ENCODE data around the gene MAP7D1. TPM values are rescaled to one million over a fixed set of nuclear protein-coding genes. Genes with fewer than 3 reads are reported as not detected.
"Not testable (repeated sequence)": the region's sequence is repeated elsewhere in the genome, so short reads cannot be mapped to it uniquely, and the experiment has no call there.

Gene MAP7D1
- total RNA-seq, 1 donor from 2014 or later = 172 TPM

DNA sequence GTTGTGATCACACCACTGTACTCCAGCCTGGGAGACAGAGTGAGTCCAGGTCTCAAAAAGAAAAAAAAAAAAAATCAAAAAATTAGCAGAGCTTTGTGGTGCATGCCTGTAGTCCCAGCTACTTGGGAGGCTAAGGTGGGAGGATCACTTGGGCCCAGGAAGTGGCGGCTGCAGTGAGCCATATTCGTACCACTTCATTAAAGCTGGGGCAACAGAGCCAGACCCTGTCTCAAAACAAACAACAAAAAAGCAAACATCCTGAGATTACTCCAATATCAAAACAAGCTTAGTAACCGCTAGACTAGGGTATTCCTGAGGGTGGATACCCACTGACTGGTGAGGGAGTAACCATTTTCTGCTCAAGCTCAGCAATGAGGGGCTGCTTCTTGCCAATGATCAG, 55.3 kb downstream of the MAP7D1 start:
- H3K4me1 Mint-ChIP-seq (ENCODE audit: low read depth) = peaks cover 12% of the 10 kb centered on the region
- no peak overlapping the region for H3K27ac Mint-ChIP-seq
- no peak overlapping the region for H3K4me3 Mint-ChIP-seq (ENCODE audit: low read depth)
- no peaks in the 10 kb centered on the region for H3K36me3 Mint-ChIP-seq (ENCODE audit: low read depth)
- intact Hi-C loops (cut with micrococcal nuclease) = no loop called here
- no peaks in the 10 kb centered on the region for H3K9me3 Mint-ChIP-seq
- DNase-seq (ENCODE audit: low spot score) = no peak
- H3K27me3 Mint-ChIP-seq (ENCODE audit: low read depth) = no peaks in the 10 kb centered on the region

DNA sequence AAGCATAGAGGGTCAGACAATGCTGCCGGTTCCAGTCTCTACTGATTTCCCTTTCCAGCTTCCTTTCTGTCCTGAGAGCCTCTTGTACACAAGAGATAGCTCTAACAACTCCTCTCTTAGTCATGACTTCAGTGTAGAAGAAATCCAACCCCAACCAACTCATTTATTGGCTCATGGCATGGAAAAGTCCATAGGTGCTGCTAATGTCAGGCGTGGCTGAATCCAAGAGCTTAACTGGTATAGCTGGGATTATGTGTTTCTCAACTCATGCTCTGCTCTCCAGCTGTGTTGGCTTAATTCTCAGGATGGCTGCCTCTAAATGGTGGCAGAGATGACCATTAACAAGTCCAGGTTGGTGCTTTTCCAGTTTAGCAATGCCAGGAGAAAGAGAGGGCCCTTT, 55.9 kb downstream of the MAP7D1 start:
- Mint-ChIP-seq H3K36me3 (ENCODE audit: low read depth) (no peaks in the 10 kb centered on the region), H3K27ac (no peak overlapping the region), H3K27me3 (ENCODE audit: low read depth) (no peaks in the 10 kb centered on the region), H3K4me3 (ENCODE audit: low read depth) (no peak overlapping the region), H3K4me1 (ENCODE audit: low read depth) (peaks cover 9% of the 10 kb centered on the region), H3K9me3 (no peaks in the 10 kb centered on the region)
- DNase-seq (ENCODE audit: low spot score) = no peak
- intact Hi-C loops (cut with micrococcal nuclease) = no loop called here

DNA sequence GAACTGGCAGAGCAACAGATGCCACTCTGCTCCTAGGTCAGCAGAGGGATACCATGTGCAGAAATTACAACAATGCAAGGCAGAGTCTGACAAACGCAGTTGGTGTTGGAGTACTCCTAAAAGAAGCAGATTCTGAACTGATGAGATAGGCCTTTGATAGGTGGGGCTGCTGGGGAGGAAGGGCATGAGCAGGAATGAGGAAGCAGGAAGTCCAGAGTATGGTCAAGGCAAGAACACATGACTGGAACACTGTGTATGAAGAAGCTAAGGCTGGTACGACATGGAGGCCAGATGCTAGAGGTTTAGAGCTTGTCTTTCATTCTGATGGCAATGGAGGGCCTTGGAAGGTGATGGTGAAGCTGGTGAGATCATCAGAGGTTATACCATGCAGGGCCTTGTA, 56.8 kb downstream of the MAP7D1 start:
- intact Hi-C loops (cut with micrococcal nuclease) = no loop called here
- no peaks in the 10 kb centered on the region for H3K27me3 Mint-ChIP-seq (ENCODE audit: low read depth)
- H3K4me1 Mint-ChIP-seq (ENCODE audit: low read depth) = peaks cover 3% of the 10 kb centered on the region
- no peak for DNase-seq (ENCODE audit: low spot score)
- H3K4me3 Mint-ChIP-seq (ENCODE audit: low read depth) = no peak overlapping the region
- H3K9me3 Mint-ChIP-seq = no peaks in the 10 kb centered on the region
- no peak overlapping the region for H3K27ac Mint-ChIP-seq
- no peaks in the 10 kb centered on the region for H3K36me3 Mint-ChIP-seq (ENCODE audit: low read depth)

DNA sequence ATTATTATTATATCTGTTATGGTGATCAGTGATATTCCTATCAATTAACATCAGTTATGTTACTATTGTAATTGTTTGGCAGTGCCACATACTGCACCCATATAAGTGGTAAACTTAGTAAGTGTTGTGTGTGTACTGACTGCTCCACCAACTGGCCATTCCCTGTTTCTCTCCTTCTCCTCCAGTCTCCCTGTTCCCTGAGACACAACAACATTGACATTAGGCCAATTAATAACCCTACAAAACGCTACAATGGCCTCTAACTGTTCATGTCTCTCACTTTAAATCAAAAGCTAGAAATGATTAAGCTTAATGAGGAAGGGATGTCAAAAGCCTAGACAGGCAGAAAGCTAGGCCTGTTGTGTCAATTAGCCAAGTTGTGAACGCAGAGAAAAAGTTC, 61.7 kb downstream of the MAP7D1 start:
- intact Hi-C loops (cut with micrococcal nuclease) = no loop called here
- Mint-ChIP-seq H3K4me3 (ENCODE audit: low read depth) (no peak overlapping the region), H3K9me3 (no peaks in the 10 kb centered on the region), H3K27ac (no peak overlapping the region), H3K36me3 (ENCODE audit: low read depth) (no peaks in the 10 kb centered on the region), H3K27me3 (ENCODE audit: low read depth) (no peaks in the 10 kb centered on the region), H3K4me1 (ENCODE audit: low read depth) (peaks cover 1% of the 10 kb centered on the region)
- no peak for DNase-seq (ENCODE audit: low spot score)

DNA sequence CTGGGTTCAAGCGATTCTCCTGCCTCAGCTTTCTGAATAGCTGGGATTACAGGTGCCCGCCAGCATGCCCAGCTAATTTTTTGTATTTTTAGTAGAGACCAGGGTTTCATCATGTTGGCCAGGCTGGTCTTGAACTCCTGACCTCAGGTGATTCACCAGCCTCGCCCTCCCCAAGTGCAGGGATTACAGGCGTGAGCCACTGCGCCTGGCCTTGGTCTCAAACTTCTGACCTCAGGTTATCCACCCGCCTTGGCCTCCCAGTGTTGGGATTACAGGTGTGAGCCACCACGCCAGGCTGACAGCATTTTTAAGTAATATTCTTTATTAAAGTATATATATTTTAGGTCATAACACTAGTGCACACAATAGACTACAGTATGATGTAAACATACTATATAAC, 65.9 kb downstream of the MAP7D1 start:
- H3K27ac Mint-ChIP-seq; H3K4me3 Mint-ChIP-seq (ENCODE audit: low read depth); DNase-seq (ENCODE audit: low spot score); H3K27me3 Mint-ChIP-seq (ENCODE audit: low read depth); H3K9me3 Mint-ChIP-seq: not testable (repeated sequence)
- Mint-ChIP-seq H3K4me1 (ENCODE audit: low read depth) (peaks cover 21% of the 10 kb centered on the region), H3K36me3 (ENCODE audit: low read depth) (peaks cover 22% of the 10 kb centered on the region)
- intact Hi-C loops (cut with micrococcal nuclease) = loop anchor here (5.0 kb wide), 3 partner anchors 35 to 290 kb away; partner anchors contain the start of gene AGO3

DNA sequence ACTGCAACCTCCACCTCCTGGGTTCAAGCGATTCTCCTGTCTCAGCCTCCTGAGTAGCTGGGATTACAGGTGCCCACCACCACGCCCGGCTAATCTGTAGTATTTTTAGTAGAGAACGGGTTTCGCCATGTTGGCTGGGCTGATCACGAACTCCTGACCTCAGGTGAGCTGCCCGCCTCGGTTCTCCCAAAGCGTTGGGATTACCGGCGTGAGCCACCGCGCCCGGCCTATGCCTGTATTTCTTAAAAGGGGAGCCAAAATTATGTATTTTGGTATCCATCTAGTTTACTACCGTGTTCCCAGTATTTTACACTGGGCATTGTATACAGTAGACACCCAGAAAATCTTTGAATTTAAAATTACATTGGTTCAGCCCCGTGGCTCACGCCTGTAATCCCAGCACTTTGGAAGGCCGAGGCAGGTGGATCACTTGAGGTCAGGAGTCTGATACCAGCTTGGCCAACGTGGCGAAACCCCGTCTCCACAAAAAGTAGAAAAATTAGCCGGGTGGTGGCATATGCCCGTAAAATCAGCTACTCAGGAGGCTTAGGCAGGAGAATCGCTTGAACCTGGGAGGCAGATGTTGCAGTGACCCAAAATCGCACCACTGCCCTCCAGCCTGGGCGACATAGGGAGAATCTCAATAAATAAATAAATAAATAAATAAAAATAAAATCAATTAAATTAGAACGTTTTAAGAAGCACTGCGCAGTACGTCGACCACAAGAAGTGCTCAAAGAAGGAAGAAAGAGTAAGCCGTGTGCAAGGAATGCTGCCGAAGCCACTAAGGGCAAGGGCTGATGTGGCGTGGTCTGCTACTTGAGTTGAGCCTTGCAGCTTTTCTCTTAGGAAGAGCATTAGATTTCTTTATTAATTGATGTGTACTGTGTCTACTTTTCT, 66.8 kb downstream of the MAP7D1 start:
- no peaks in the 10 kb centered on the region for H3K27me3 Mint-ChIP-seq (ENCODE audit: low read depth)
- intact Hi-C loops (cut with micrococcal nuclease) = loop anchor here (5.0 kb wide), 3 partner anchors 35 to 290 kb away; partner anchors contain the start of gene AGO3
- peaks cover 28% of the 10 kb centered on the region for H3K36me3 Mint-ChIP-seq (ENCODE audit: low read depth)
- H3K27ac Mint-ChIP-seq = peak overlapping the region; percentile 100
- no peaks in the 10 kb centered on the region for H3K9me3 Mint-ChIP-seq
- H3K4me3 Mint-ChIP-seq (ENCODE audit: low read depth) = peak overlapping the region; percentile 96
- DNase-seq (ENCODE audit: low spot score) = no peak
- H3K4me1 Mint-ChIP-seq (ENCODE audit: low read depth) = peaks cover 24% of the 10 kb centered on the region

DNA sequence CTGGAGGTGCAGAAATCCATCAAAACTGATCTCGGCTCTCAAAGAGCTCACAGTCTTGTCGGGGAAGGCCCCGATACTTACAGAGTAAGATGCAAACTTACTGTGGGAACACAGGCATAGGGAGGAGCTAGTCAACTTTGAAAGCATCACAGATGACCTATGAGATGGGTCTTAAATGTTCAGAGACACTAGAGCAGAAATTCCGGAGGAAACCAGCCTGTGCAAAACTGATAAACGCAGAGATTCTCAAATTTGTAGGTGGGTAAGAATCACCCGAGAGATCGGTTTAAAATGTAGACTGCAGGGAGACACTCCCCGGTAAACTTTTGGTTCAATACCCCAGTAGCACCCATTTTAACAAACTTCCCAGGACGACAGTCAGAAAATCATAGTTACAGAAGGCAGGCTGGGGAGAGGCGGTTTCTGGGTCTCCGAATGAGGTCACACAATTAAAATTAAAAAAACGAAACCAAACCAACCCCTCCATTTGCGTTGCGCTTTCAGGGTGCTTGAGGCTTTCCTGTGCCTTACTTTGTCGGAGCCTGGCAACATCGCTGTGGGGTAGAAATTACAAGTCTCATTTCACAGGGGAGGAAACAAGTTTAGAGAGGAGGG, 67.5 kb downstream of the MAP7D1 start:
- peak overlapping the region; percentile 100 for H3K27ac Mint-ChIP-seq
- no peaks in the 10 kb centered on the region for H3K9me3 Mint-ChIP-seq
- peak overlapping the region; percentile 96 for H3K4me3 Mint-ChIP-seq (ENCODE audit: low read depth)
- intact Hi-C loops (cut with micrococcal nuclease) = loop anchor here (5.0 kb wide), 3 partner anchors 36 to 291 kb away; partner anchors contain the start of gene AGO3
- H3K36me3 Mint-ChIP-seq (ENCODE audit: low read depth) = peaks cover 32% of the 10 kb centered on the region
- peaks cover 24% of the 10 kb centered on the region for H3K4me1 Mint-ChIP-seq (ENCODE audit: low read depth)
- DNase-seq (ENCODE audit: low spot score) = no peak
- no peaks in the 10 kb centered on the region for H3K27me3 Mint-ChIP-seq (ENCODE audit: low read depth)

DNA sequence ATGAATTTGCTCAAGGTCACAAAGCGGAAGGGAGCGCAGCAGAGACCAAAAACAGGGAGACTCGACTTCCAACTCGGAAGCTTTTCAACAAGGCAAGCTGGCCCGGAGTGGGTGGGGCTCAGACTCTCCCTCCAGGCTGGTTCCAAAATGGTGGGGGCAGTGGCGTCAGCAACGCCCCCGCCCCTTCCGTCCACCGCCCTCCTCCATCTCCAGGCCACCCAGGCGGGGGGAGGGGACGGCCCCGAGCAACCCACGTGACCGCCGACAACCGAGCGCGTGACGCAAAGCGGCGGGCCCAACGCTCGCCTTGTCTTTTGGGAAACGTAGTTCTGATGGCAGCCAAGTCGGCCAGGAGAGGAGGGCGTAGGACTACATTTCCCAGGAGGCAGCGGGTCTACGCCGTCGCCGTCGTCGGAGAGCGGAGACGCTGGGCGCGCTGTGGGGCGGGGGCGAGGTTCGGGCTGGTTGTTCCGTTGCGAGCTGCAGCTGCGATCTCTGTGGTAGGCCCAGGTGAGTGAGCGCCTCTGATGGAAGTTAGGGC, 68.1 kb downstream of the MAP7D1 start, which contains the start of gene THRAP3:
TSS of gene THRAP3 (plus strand) at position 448 of the 541 bp plus-strand sequence. CDS start 58,121 bp downstream, outside the sequence.
- intact Hi-C loops (cut with micrococcal nuclease) = loop anchor here (1.0 to 5.0 kb wide), 7 partner anchors 37 to 292 kb away; partner anchors contain the start of genes AGO3, SH3D21 and TRAPPC3
- no peaks in the 10 kb centered on the region for H3K9me3 Mint-ChIP-seq
- H3K4me3 Mint-ChIP-seq (ENCODE audit: low read depth) = peak within 1 kb of the TSS; percentile 96
- H3K27ac Mint-ChIP-seq = peak within 1 kb of the TSS; percentile 100
- H3K27me3 Mint-ChIP-seq (ENCODE audit: low read depth) = no peaks in the 10 kb centered on the region
- peak; percentile 100 for DNase-seq (ENCODE audit: low spot score)
- peaks cover 24% of the 10 kb centered on the region for H3K4me1 Mint-ChIP-seq (ENCODE audit: low read depth)
- peaks cover 33% of the 10 kb centered on the region for H3K36me3 Mint-ChIP-seq (ENCODE audit: low read depth)

DNA sequence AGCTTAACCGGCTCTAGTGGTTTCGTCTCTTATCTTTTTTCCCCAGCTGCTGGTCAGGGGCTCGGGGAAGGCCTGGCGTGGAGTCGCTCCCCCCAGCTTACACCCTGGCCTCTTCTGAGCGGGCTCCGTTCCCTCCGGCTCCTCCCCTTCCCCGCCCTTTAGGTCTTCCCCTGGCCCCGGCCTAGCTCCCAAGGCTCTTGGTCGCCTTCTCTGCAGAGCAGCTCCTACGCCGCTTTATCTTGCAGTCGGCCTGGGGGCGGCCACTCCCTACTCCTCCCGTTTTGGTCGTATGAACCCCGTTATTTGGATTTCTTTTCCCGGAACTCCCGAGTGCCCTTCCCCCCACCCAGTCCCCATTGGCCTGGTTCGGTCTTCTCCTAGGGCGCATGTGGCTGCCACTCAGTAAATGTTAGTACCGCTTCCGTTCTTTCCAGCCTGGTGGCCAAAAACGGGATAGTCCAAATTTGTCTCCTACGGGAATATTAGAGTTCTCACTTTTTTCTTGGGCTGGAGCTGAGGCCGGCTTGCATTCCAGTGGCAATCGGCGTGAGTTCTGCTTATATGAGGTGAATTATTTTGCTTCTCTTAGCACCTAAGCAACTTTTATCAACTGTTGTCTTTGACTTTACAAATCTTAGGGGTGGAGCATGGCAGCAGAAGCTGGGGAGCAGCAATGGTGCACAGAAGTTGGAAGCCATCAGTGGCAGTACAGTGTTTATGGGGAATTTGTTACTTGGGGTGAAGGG, 68.8 kb downstream of the MAP7D1 start:
- DNase-seq (ENCODE audit: low spot score) = no peak
- peak overlapping the region; percentile 100 for H3K27ac Mint-ChIP-seq
- H3K9me3 Mint-ChIP-seq = no peaks in the 10 kb centered on the region
- H3K4me3 Mint-ChIP-seq (ENCODE audit: low read depth) = peak overlapping the region; percentile 96
- intact Hi-C loops (cut with micrococcal nuclease) = loop anchor here (1.0 to 5.0 kb wide), 7 partner anchors 37 to 292 kb away; partner anchors contain the start of genes AGO3, SH3D21 and TRAPPC3
- no peaks in the 10 kb centered on the region for H3K27me3 Mint-ChIP-seq (ENCODE audit: low read depth)
- peaks cover 36% of the 10 kb centered on the region for H3K36me3 Mint-ChIP-seq (ENCODE audit: low read depth)
- peaks cover 24% of the 10 kb centered on the region for H3K4me1 Mint-ChIP-seq (ENCODE audit: low read depth)

DNA sequence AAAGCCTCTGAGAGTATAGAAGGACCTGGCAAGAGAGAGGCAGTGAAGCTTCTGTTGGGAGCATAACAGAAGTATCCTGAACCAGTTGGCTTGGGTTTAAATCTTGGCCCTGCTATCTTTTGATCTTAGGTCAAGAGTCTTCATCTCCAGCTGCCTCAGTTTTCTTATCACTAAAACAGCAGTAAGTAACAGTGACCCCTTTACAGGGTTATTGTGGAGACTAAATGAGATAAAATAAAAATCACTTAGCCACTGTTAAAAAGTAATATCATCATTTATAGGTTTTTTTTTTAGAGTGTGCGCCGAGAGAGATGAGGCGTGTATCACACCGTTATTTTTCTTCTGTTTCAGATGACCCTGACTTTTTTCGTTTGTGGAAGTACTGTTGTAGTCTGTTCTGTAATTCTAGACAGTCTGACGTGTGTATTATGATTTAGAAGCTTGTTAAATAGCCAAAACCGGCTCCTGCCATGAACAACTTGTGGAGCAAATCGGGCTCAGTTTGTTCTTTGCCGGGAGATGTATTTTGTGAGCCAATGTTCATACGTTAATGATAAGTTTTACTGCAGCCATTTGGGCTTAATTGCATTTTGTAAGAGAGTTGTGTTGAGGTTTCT, 69.4 kb downstream of the MAP7D1 start:
- Mint-ChIP-seq H3K4me3 (ENCODE audit: low read depth) (peak overlapping the region; percentile 96), H3K4me1 (ENCODE audit: low read depth) (peaks cover 24% of the 10 kb centered on the region), H3K9me3 (no peaks in the 10 kb centered on the region), H3K36me3 (ENCODE audit: low read depth) (peaks cover 40% of the 10 kb centered on the region), H3K27me3 (ENCODE audit: low read depth) (no peaks in the 10 kb centered on the region), H3K27ac (peak overlapping the region; percentile 100)
- intact Hi-C loops (cut with micrococcal nuclease) = loop anchor here (2.0 kb wide), 1 partner anchor 81 kb away; the partner anchor contains the start of gene SH3D21
- DNase-seq (ENCODE audit: low spot score) = no peak

DNA sequence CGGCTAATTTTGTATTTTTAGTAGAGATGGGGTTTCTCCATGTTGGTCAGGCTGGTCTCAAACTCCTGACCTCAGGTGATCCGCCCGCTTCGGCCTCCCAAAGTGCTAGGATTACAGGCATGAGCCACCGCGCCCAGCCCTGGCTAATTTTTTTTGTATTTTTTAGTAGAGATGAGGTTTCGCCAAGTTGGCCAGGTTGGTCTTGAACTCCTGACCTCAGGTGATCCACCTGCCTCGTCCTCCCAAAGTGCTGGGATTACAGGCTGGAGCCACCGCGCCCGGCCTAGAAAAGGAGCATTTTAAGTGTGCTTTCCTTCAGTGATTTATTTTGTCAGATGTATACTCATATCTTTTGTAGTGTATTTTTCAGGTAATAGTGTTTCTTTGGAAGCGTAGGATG, 74.3 kb downstream of the MAP7D1 start:
- H3K4me3 Mint-ChIP-seq (ENCODE audit: low read depth); DNase-seq (ENCODE audit: low spot score); intact Hi-C loops (cut with micrococcal nuclease); H3K27me3 Mint-ChIP-seq (ENCODE audit: low read depth); H3K27ac Mint-ChIP-seq; H3K9me3 Mint-ChIP-seq: not testable (repeated sequence)
- peaks cover 24% of the 10 kb centered on the region for H3K4me1 Mint-ChIP-seq (ENCODE audit: low read depth)
- peaks cover 69% of the 10 kb centered on the region for H3K36me3 Mint-ChIP-seq (ENCODE audit: low read depth)

Data from activated T-helper 2 cell treated with anti-CD3 and anti-CD28 coated beads, Interferon-gamma antibody, Interleukin-2, Interleukin-4, amounts not matched to agents 10 μg/mL and 5 μg/mL and 100 μg/mL, durations not matched to agents 14 hours and 24 hours and 36 hours (primary cell).